HCT116 (cell line): Measurements from ENCODE around the gene RPLP1. TPM values are rescaled to one million over a fixed set of nuclear protein-coding genes. Genes with fewer than 3 reads are reported as not detected.

Experiments used
- ATAC-seq: fragments of 200-7000 bp; cut with Tn5 transposase; 2 replicates; pipeline ENCODE4 v1.9.1; 2020; ENCODE audit warnings: mild to moderate bottlenecking, moderate library complexity
- BruUV-seq: library from RNA; stranded (reverse); fragments of 400-500 nt; replicated peaks from 2 replicates; lab custom pipeline; 2021; lab: Mats Ljungman, UMichigan
- CTCF ChIA-PET: fragments of 300-600 bp; sonication (Branson Sonifier 250); formaldehyde crosslinking; loops from one replicate; lab custom pipeline; 2021; ENCODE audit warnings: antibody characterized with exemption; lab: Charles Lee
- POLR2A ChIA-PET: fragments of 300-600, 350-600 bp; sonication (Branson Sonifier 250); formaldehyde crosslinking; loops from one replicate; lab custom pipeline; 2021; ENCODE audit warnings: antibody characterized with exemption; lab: Charles Lee
- RAD21 ChIA-PET, 2 experiments: fragments of 300-600 bp; sonication (Branson Sonifier 250); formaldehyde crosslinking; loops; one replicate each; lab custom pipeline; 2023; ENCODE audit warnings: low total read pairs in 2 of 2; ENCODE audit not compliant: uncharacterized antibody in 2 of 2, unreplicated experiment in 2 of 2, low non-redundant PET in 1 of 2; lab: Charles Lee
- DNase-seq: peaks from one replicate; pipeline ENCODE4 v3.0.0-alpha.2; 2010; ENCODE audit warnings: low read depth, low spot score
- H2AFZ ChIP-seq: fragments of 200-600 bp; shearing (Covaris generic), sonication (generic); 2 replicates; pipeline ENCODE4 v1.6.1; 2017; ENCODE audit warnings: low read depth, mixed run types, mixed read lengths, antibody characterized with exemption, low read length; ENCODE audit not compliant: poor library complexity, severe bottlenecking
- H3K27ac ChIP-seq: 2 replicates; pipeline ENCODE4 v1.5.1; 2012; ENCODE audit warnings: low read depth, low read length
- H3K27me3 ChIP-seq: fragments of 200-600 bp; sonication (generic); 2 replicates; pipeline ENCODE4 v1.6.1; 2016; ENCODE audit warnings: mixed run types, low read length, mixed read lengths; ENCODE audit not compliant: insufficient read depth
- H3K36me3 ChIP-seq, 2 experiments: fragments of 200-500 bp in 1 of 2; fragments of 200-600 bp in 1 of 2; sonication (Bioruptor generic) in 1 of 2; sonication (generic) in 1 of 2; 2 replicates each; pipeline versions ENCODE4 v1.5.1 to v1.6.1; 2014 to 2016; ENCODE audit warnings: low read length in 2 of 2, inconsistent platforms in 1 of 2, mixed read lengths in 1 of 2, mixed run types in 1 of 2; ENCODE audit not compliant: insufficient read depth in 2 of 2, control insufficient read depth in 1 of 2
- H3K4me1 ChIP-seq, 2 experiments: fragments of 200-600 bp in 1 of 2; sonication (generic) in 1 of 2; 2 replicates each; pipeline versions ENCODE4 v1.5.1 to v1.6.1; 2012 to 2017; ENCODE audit warnings: low read length in 2 of 2, inconsistent platforms in 1 of 2, mild to moderate bottlenecking in 1 of 2, mixed read lengths in 1 of 2, mixed run types in 1 of 2, moderate library complexity in 1 of 2; ENCODE audit not compliant: insufficient read depth in 2 of 2, control insufficient read depth in 1 of 2
- H3K4me2 ChIP-seq: fragments of 200-600 bp; sonication (generic); 2 replicates; pipeline ENCODE4 v1.6.1; 2017; ENCODE audit warnings: mixed run types, low read length, mixed read lengths
- H3K4me3 ChIP-seq, 2 experiments: fragments of 200-600 bp in 1 of 2; sonication (generic) in 1 of 2; replicated peaks in 1 of 2; 2 replicates each; pipeline ENCODE4 v1.5.1; 2011 to 2016; ENCODE audit warnings: low read length in 2 of 2, control low read depth in 1 of 2, low read depth in 1 of 2, mild to moderate bottlenecking in 1 of 2, mixed read lengths in 1 of 2, mixed run types in 1 of 2
- H3K79me2 ChIP-seq: fragments of 200-600 bp; sonication (generic); 2 replicates; pipeline ENCODE4 v1.6.1; 2017; ENCODE audit warnings: mild to moderate bottlenecking, mixed run types, low read length, moderate library complexity, mixed read lengths; ENCODE audit not compliant: insufficient read depth
- H3K9ac ChIP-seq: fragments of 200-600 bp; sonication (generic); 2 replicates; pipeline ENCODE4 v1.6.1; 2016; ENCODE audit warnings: low read length, mixed read lengths
- H3K9me2 ChIP-seq: fragments of 200-600 bp; sonication (generic), shearing (Covaris generic); 2 replicates; pipeline ENCODE4 v1.6.1; 2017; ENCODE audit warnings: mixed run types, mild to moderate bottlenecking, moderate library complexity; ENCODE audit not compliant: insufficient read depth
- H3K9me3 ChIP-seq, 2 experiments: fragments of 200-500 bp in 1 of 2; fragments of 200-600 bp in 1 of 2; sonication (Bioruptor generic) in 1 of 2; sonication (generic) in 1 of 2; 2 replicates each; pipeline ENCODE4 v1.6.1; 2014 to 2017; ENCODE audit warnings: low read length in 2 of 2, mixed read lengths in 2 of 2, inconsistent platforms in 1 of 2, low read depth in 1 of 2, mild to moderate bottlenecking in 1 of 2, mixed run types in 1 of 2, moderate library complexity in 1 of 2; ENCODE audit not compliant: control insufficient read depth in 1 of 2, insufficient read depth in 1 of 2
- H4K20me1 ChIP-seq: fragments of 200-600 bp; sonication (generic), shearing (Covaris generic); 2 replicates; pipeline ENCODE4 v1.6.1; 2017; ENCODE audit warnings: mixed run types, mild to moderate bottlenecking, moderate library complexity; ENCODE audit not compliant: insufficient read depth
- ATF3 ChIP-seq: IDR thresholded peaks from 2 replicates; pipeline ENCODE4 v1.6.1; 2012
- CBX3 ChIP-seq: IDR thresholded peaks from 2 replicates; pipeline ENCODE4 v1.6.1; 2012; ENCODE audit warnings: low read depth
- EGR1 ChIP-seq: IDR thresholded peaks from 2 replicates; pipeline ENCODE4 v1.6.1; 2012; ENCODE audit warnings: low read depth
- ELF1 ChIP-seq: IDR thresholded peaks from 2 replicates; pipeline ENCODE4 v1.6.1; 2012; ENCODE audit warnings: low read depth, borderline replicate concordance
- EZH2 ChIP-seq: fragments of 200-600 bp; sonication (generic); IDR thresholded peaks from 2 replicates; pipeline ENCODE4 v1.6.1; 2017; ENCODE audit warnings: antibody characterized with exemption, mixed run types
- EZH2phosphoT487 ChIP-seq: fragments of 200-600 bp; IDR thresholded peaks from 2 replicates; pipeline ENCODE4 v1.6.1; 2018; ENCODE audit warnings: antibody characterized with exemption, borderline replicate concordance
- FOSL1 ChIP-seq: IDR thresholded peaks from 2 replicates; pipeline ENCODE4 v1.6.1; 2012; ENCODE audit warnings: low read depth
- POLR2AphosphoS5 ChIP-seq: IDR thresholded peaks from 2 replicates; pipeline ENCODE4 v1.6.1; 2011; ENCODE audit warnings: mild to moderate bottlenecking, low read depth, low read length, moderate library complexity
- RAD21 ChIP-seq: IDR thresholded peaks from 2 replicates; pipeline ENCODE4 v1.6.1; 2012; ENCODE audit warnings: low read depth, mild to moderate bottlenecking
- REST ChIP-seq: IDR thresholded peaks from 2 replicates; pipeline ENCODE4 v1.6.1; 2012; ENCODE audit warnings: low read depth
- SIN3A ChIP-seq: IDR thresholded peaks from 2 replicates; pipeline ENCODE4 v1.6.1; 2012; ENCODE audit warnings: low read depth
- TCF7L2 ChIP-seq: IDR thresholded peaks from 2 replicates; pipeline ENCODE4 v1.7.0; 2011; ENCODE audit warnings: borderline replicate concordance, inconsistent platforms; ENCODE audit not compliant: insufficient read depth, insufficient read length; ENCODE audit errors: extremely low read depth
- YY1 ChIP-seq: IDR thresholded peaks from 2 replicates; pipeline ENCODE4 v1.6.1; 2011; ENCODE audit warnings: low read length, low read depth, moderate library complexity, mild to moderate bottlenecking; ENCODE audit not compliant: insufficient replicate concordance; ENCODE audit errors: extremely low read depth
- ZBTB33 ChIP-seq: IDR thresholded peaks from 2 replicates; pipeline ENCODE4 v1.6.1; 2011; ENCODE audit warnings: mild to moderate bottlenecking, low read length, moderate library complexity; ENCODE audit not compliant: insufficient replicate concordance; ENCODE audit errors: extremely low read depth
- ZFX ChIP-seq: fragments of 450-650 bp; IDR thresholded peaks from 2 replicates; pipeline ENCODE4 v1.6.1; 2017
- ZNF274 ChIP-seq: fragments of 200-500 bp; sonication (Bioruptor generic); IDR thresholded peaks from 2 replicates; pipeline ENCODE4 v1.6.1; 2014; ENCODE audit warnings: mild to moderate bottlenecking, low read depth, low read length, inconsistent platforms
- intact Hi-C: fragments of 100-400 bp; cut with micrococcal nuclease; formaldehyde crosslinking; loops from 2 replicates; pipeline ENCODE4 v1.10.0; 2022
- total RNA-seq: library from RNA; stranded (reverse); gene quantifications from one replicate; pipeline ENCODE4 v1.2.1, GENCODE V29; 2021; ENCODE audit not compliant: unreplicated experiment

Gene RPLP1
- total RNA-seq, 1 experiment from 2014 or later: 3,138 TPM

GRCh38 chr15:69474291-69474690 lies 21.7 kb downstream of the RPLP1 start (continued):
- TF ChIP-seq ZNF274: no peak
- no peak for TF ChIP-seq ZFX
- no peak for TF ChIP-seq POLR2AphosphoS5
- TF ChIP-seq TCF7L2: no peak

- POLR2A ChIA-PET: no interaction called here
These were observed 22.3 kb downstream of the RPLP1 start for GRCh38 chr15:69474846-69475455.

More at GRCh38 chr15:69474846-69475455, 22.3 kb downstream of the RPLP1 start:
- ChIA-PET CTCF (no interaction called here), RAD21 (no interaction called here)
- TF ChIP-seq ZFX (no peak), RAD21 (no peak), ATF3 (no peak), REST (no peak), SIN3A (no peak), YY1 (no peak), EZH2 (no peak), EZH2phosphoT487 (no peak), TCF7L2 (no peak), CBX3 (no peak), ELF1 (no peak), EGR1 (no peak), ZNF274 (no peak), ZBTB33 (no peak), POLR2AphosphoS5 (no peak), FOSL1 (no peak)
- Histone ChIP-seq H3K4me3 (no peak overlapping the region), H3K36me3 (no peaks in the 10 kb centered on the region), H2AFZ (no peak overlapping the region), H3K27me3 (no peaks in the 10 kb centered on the region), H3K4me2 (no peak overlapping the region), H3K4me1 (no peaks in the 10 kb centered on the region), H3K9me3 (no peaks in the 10 kb centered on the region), H3K9me2 (no peaks in the 10 kb centered on the region), H3K79me2 (no peaks in the 10 kb centered on the region), H3K9ac (no peak overlapping the region), H3K27ac (no peak overlapping the region), H4K20me1 (no peaks in the 10 kb centered on the region)
- DNase-seq (no peak), ATAC-seq (0 out of 2 replicates have a peak, but pooled peaks have one; percentile 43)
- intact Hi-C loops: loop anchor here (1.0 to 5.0 kb wide), 5 partner anchors 102 to 1012 kb away; no protein-coding TSS in a partner anchor
- no TSS peak for BruUV-seq
